Psoas muscle (tissue), 8 donors: Measurements from ENCODE around the gene ARFRP1. TPM values are rescaled to one million over a fixed set of nuclear protein-coding genes. Genes with fewer than 3 reads are reported as not detected.
"Not testable (repeated sequence)": the region's sequence is repeated elsewhere in the genome, so short reads cannot be mapped to it uniquely, and the experiment has no call there.

Experiments used
- ATAC-seq, 4 donors: fragments of 200-7000 bp; cut with Tn5 transposase; one replicate each; pipeline ENCODE4 v1.9.1; 2020; ENCODE audit warnings: moderate library complexity in 3 of 4, mild to moderate bottlenecking in 2 of 4
- DNase-seq, 2 donors: peaks; one replicate each; pipeline ENCODE4 v3.0.0-alpha.2; 2020
- H3K27ac ChIP-seq: fragments of 200-600 bp; one replicate; pipeline ENCODE4 v1.8.0; 2022
- H3K27me3 ChIP-seq, 3 donors: fragments of 200-600 bp in 1 of 3; one replicate each; pipeline versions ENCODE4 v1.6.1 to v1.8.0; 2013 to 2022; ENCODE audit warnings: low read length in 2 of 3, mild to moderate bottlenecking in 2 of 3, moderate library complexity in 1 of 3; ENCODE audit not compliant: insufficient read depth in 3 of 3
- H3K36me3 ChIP-seq, 2 donors: fragments of 200-600 bp in 1 of 2; one replicate each; pipeline versions ENCODE4 v1.6.1 to v1.8.0; 2013 to 2022; ENCODE audit warnings: low read depth in 1 of 2, mild to moderate bottlenecking in 1 of 2, moderate library complexity in 1 of 2; ENCODE audit not compliant: insufficient read depth in 1 of 2
- H3K4me1 ChIP-seq: fragments of 200-600 bp; one replicate; pipeline ENCODE4 v1.8.0; 2022
- H3K4me3 ChIP-seq: fragments of 200-600 bp; one replicate; pipeline ENCODE4 v1.8.0; 2022; ENCODE audit warnings: mild to moderate bottlenecking
- H3K9me3 ChIP-seq: fragments of 200-600 bp; one replicate; pipeline ENCODE4 v1.8.0; 2022
- WGBS, 3 donors: extraction: QIAGEN DNeasy Blood & Tissue Kit; methylation state at CpG; one replicate each; pipeline versions ENCODE4 v1.1.6 to v1.1.7; 2013; 5-methylcytosine and 5-hydroxymethylcytosine counted together
- intact Hi-C, 2 donors: fragments of 100-400 bp; cut with DNase I; formaldehyde crosslinking; loops; one replicate each; pipeline versions ENCODE4 v1.11.0 to v1.14.2; 2022
- polyA plus RNA-seq, 3 donors: library from polyadenylated mRNA; stranded (reverse); fragments of 200-250 nt; gene quantifications; one replicate each; pipeline ENCODE4 v1.2.3, GENCODE V29; 2013
- total RNA-seq, 4 donors: library from RNA; stranded (reverse); fragmentation: NEBNext Ultra II Directional in 2 of 4; extraction: Animal tissue kit (Norgen Biotek cat#: 25700) in 2 of 4; gene quantifications; one replicate each; pipeline versions ENCODE4 v1.2.1 to v1.2.4, GENCODE V29; 2021 to 2023
- TF ChIP-seq, protein P1 (sequence below): fragments of 200-600 bp; IDR thresholded peaks from one replicate; pipeline ENCODE4 v1.8.0; 2022; ENCODE audit warnings: antibody characterized with exemption
- donor health status: healthy with polysubstance abuse.
- donor health status: DM: no; HTN: no; CAD: no; lungs with moderate emphysema.
- donor health status: Bipolar disorder and iron deficiency.
- donor health status: healthy.
- donor health status: DM: yes; HTN: yes; CAD: no.
- donor health status: DM: no; HTN: no; CAD: no.
- donor health status: DM: no; HTN: no; CAD: no.
- donor health status: DM: yes; HTN: yes; CAD: no.

Gene ARFRP1
- total and polyA plus RNA-seq, 7 donors = 22.9 to 74.0 (median 32.5) TPM

- TF ChIP-seq, protein P1, sequence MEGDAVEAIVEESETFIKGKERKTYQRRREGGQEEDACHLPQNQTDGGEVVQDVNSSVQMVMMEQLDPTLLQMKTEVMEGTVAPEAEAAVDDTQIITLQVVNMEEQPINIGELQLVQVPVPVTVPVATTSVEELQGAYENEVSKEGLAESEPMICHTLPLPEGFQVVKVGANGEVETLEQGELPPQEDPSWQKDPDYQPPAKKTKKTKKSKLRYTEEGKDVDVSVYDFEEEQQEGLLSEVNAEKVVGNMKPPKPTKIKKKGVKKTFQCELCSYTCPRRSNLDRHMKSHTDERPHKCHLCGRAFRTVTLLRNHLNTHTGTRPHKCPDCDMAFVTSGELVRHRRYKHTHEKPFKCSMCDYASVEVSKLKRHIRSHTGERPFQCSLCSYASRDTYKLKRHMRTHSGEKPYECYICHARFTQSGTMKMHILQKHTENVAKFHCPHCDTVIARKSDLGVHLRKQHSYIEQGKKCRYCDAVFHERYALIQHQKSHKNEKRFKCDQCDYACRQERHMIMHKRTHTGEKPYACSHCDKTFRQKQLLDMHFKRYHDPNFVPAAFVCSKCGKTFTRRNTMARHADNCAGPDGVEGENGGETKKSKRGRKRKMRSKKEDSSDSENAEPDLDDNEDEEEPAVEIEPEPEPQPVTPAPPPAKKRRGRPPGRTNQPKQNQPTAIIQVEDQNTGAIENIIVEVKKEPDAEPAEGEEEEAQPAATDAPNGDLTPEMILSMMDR = no peak
- intact Hi-C loops = loop anchor here in 1 of 2 donors (5.0 kb wide), 1 partner anchor 42 kb away; no protein-coding TSS in a partner anchor
- Histone ChIP-seq H3K4me1 (peaks cover 11% of the 10 kb centered on the region), H3K27me3 (no peaks in the 10 kb centered on the region), H3K27ac (no peak overlapping the region), H3K9me3 (no peaks in the 10 kb centered on the region), H3K4me3 (no peak overlapping the region), H3K36me3 (peaks cover 8 to 40% of the 10 kb centered on the region in 2 donors)
- WGBS, 3 donors = 83 to 91% (median 83%) methylated on average over 8 of the region's 8 CpGs
- DNase-seq = no peak
- no peak for ATAC-seq
Observed at GRCh38 chr20:63660622-63661021, 47.2 kb downstream of the ARFRP1 start.

DNA sequence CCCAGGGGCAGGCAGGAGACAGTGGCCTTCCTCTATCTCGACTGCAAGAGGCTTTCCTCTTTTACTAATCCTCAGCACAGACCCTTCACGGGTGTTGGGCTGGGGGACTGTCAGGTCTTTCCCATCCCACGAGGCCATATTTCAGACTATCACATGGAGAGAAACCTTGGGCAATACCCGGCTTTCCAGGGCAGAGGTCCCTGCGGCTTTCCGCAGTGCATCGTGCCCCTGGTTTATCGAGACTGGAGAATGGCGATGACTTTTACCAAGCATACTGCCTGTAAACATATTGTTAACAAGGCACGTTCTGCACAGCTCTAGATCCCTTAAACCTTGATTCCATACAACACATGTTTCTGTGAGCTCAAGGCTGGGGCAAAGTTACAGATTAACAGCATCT, 47.6 kb downstream of the ARFRP1 start:
- not testable (repeated sequence) for H3K27ac ChIP-seq, H3K27me3 ChIP-seq, ATAC-seq, H3K4me3 ChIP-seq, DNase-seq, H3K9me3 ChIP-seq
- intact Hi-C loops = loop anchor here in 1 of 2 donors (5.0 kb wide), 1 partner anchor 42 kb away; no protein-coding TSS in a partner anchor
- Histone ChIP-seq H3K36me3 (peaks cover 8 to 39% of the 10 kb centered on the region in 2 donors), H3K4me1 (peaks cover 11% of the 10 kb centered on the region)
- 80 to 91% (median 85%) methylated on average over 10 of the region's 10 CpGs for WGBS, 3 donors

DNA sequence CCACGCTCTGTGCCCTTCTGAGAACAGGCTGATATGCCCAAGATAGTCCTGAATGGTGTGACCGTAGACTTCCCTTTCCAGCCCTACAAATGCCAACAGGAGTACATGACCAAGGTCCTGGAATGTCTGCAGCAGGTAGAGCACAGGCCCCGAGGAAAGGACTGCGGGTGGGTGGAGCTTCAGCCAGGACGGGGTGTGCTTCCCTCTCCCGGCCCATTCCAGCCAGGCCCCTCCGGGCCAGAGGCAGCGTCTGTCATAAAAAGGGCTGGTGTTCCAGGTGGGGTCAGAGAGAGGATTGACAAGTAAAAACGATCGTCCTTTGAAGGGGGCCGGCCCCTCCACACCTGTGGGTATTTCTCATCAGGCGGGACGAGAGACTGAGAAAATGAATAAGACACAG, 48.4 kb downstream of the ARFRP1 start:
- WGBS, 3 donors = 59 to 69% (median 66%) methylated on average over 12 to 13 of the region's 13 CpGs
- Histone ChIP-seq H3K36me3 (peaks cover 8 to 32% of the 10 kb centered on the region in 2 donors), H3K27ac (peak overlapping the region; percentile 93), H3K4me3 (peak overlapping the region; percentile 81), H3K4me1 (peaks cover 11% of the 10 kb centered on the region), H3K27me3 (no peaks in the 10 kb centered on the region), H3K9me3 (no peaks in the 10 kb centered on the region)
- TF ChIP-seq, protein P1 = no peak
- no peak for ATAC-seq
- intact Hi-C loops = loop anchor here in 1 of 2 donors (2.0 kb wide), 1 partner anchor 49 kb away; the partner anchor contains the start of gene ZGPAT
- DNase-seq = no peak

GRCh38 chr20:63658749-63659187, 49.0 kb downstream of the ARFRP1 start:
- ATAC-seq = peak; percentile 4 to 35 (median 12)
- no peaks in the 10 kb centered on the region for H3K9me3 ChIP-seq
- 1 to 2% (median 2%) methylated on average over 25 of the region's 25 CpGs for WGBS, 3 donors
- H3K27me3 ChIP-seq = peaks cover 0 to 4% (median 0%) of the 10 kb centered on the region in 3 donors
- H3K36me3 ChIP-seq = peaks cover 8 to 26% of the 10 kb centered on the region in 2 donors
- DNase-seq = peak in 1 of 2 donors; percentile 77
- TF ChIP-seq, protein P1 = no peak
- intact Hi-C loops = loop anchor here in 1 of 2 donors (2.0 kb wide), 1 partner anchor 50 kb away; the partner anchor contains the start of gene ZGPAT
- peaks cover 11% of the 10 kb centered on the region for H3K4me1 ChIP-seq
- peak overlapping the region; percentile 93 for H3K27ac ChIP-seq
- H3K4me3 ChIP-seq = peak overlapping the region; percentile 81

- TF ChIP-seq, protein P1 = no peak
- Histone ChIP-seq H3K4me3 (peak within 1 kb of the TSS; percentile 81), H3K4me1 (peaks cover 11% of the 10 kb centered on the region), H3K9me3 (no peaks in the 10 kb centered on the region), H3K27ac (peak within 1 kb of the TSS; percentile 93), H3K36me3 (peaks cover 8 to 20% of the 10 kb centered on the region in 2 donors), H3K27me3 (peaks cover 0 to 6% (median 3%) of the 10 kb centered on the region in 3 donors)
- intact Hi-C loops = loop anchor here (2.0 kb wide), 2 partner anchors 15 to 51 kb away; partner anchors contain the start of gene ZGPAT (in 1 of the 2)
- ATAC-seq = peak; percentile 93 to 95 (median 94)
- 1 to 2% (median 1%) methylated on average over 73 of the region's 73 CpGs for WGBS, 3 donors
- peak; percentile 94 to 96 for DNase-seq
Observed at GRCh38 chr20:63657937-63658748, 49.6 kb downstream of the ARFRP1 start, which contains the start of gene RTEL1. Gene RTEL1, plus strand, starts transcription at chr20:63658312. Its CDS starts 1,091 bp downstream, at chr20:63659403.
